OCI-LY3 (cell line): ENCODE measurements around the gene DCLK1.

ENCODE experiments used
- H2AFZ ChIP-seq: fragments of 200-600, 300-600 bp; shearing (Covaris generic); 2 replicates; pipeline ENCODE4 v1.6.0; 2014; ENCODE audit warnings: antibody characterized with exemption, low read depth, low read length
- H3K27ac ChIP-seq: fragments of 200-600, 300-600 bp; sonication (generic); 2 replicates; pipeline ENCODE4 v1.5.1; 2014; ENCODE audit warnings: mild to moderate bottlenecking, low read length, moderate library complexity, mixed read lengths
- H3K27me3 ChIP-seq: fragments of 200-600, 300-600 bp; sonication (generic); 2 replicates; pipeline ENCODE4 v1.6.1; 2014; ENCODE audit warnings: low read depth, low read length, mixed read lengths
- H3K36me3 ChIP-seq: fragments of 200-600, 300-600 bp; sonication (generic); replicated peaks from 2 replicates; pipeline ENCODE3; 2014; ENCODE audit warnings: low read depth, low read length, mixed read lengths
- H3K4me1 ChIP-seq: fragments of 300-600, 200-600 bp; sonication (generic); 2 replicates; pipeline ENCODE4 v1.6.1; 2014; ENCODE audit warnings: low read length, mixed read lengths
- H3K4me2 ChIP-seq: fragments of 200-600, 300-600 bp; sonication (generic); 2 replicates; pipeline ENCODE4 v1.6.1; 2014; ENCODE audit warnings: low read length, mixed read lengths
- H3K4me3 ChIP-seq: fragments of 300-600, 200-600 bp; sonication (generic); 2 replicates; pipeline ENCODE4 v1.5.1; 2014; ENCODE audit warnings: antibody characterized with exemption, mild to moderate bottlenecking, low read length, moderate library complexity
- H3K79me2 ChIP-seq: fragments of 300-600, 200-600 bp; shearing (Covaris generic); 2 replicates; pipeline ENCODE4 v1.6.1; 2014; ENCODE audit warnings: mild to moderate bottlenecking, low read length, mixed read lengths
- H3K9ac ChIP-seq: fragments of 300-600, 200-600 bp; shearing (Covaris generic); 2 replicates; pipeline ENCODE4 v1.6.0; 2014; ENCODE audit warnings: mild to moderate bottlenecking, low read length, moderate library complexity
- H3K9me3 ChIP-seq: fragments of 200-600, 300-600 bp; shearing (Covaris generic); 2 replicates; pipeline ENCODE4 v1.6.1; 2014; ENCODE audit warnings: low read length, mixed read lengths; ENCODE audit not compliant: insufficient read depth
- H4K20me1 ChIP-seq: fragments of 200-600, 300-600 bp; sonication (generic); 2 replicates; pipeline ENCODE4 v1.6.1; 2016; ENCODE audit warnings: low read length, mixed read lengths; ENCODE audit not compliant: insufficient read depth
- EZH2phosphoT487 ChIP-seq: fragments of 200-600 bp; shearing (Covaris generic); IDR thresholded peaks from 2 replicates; pipeline ENCODE4 v1.6.1; 2018; ENCODE audit warnings: antibody characterized with exemption, mixed run types, low read depth
- TF ChIP-seq, protein P1 (sequence below): fragments of 200-600, 300-600 bp; sonication (generic); IDR thresholded peaks from 2 replicates; pipeline ENCODE4 v1.5.1; 2014; ENCODE audit warnings: antibody characterized with exemption, low read length, low read depth

The DCLK1 gene

DNA sequence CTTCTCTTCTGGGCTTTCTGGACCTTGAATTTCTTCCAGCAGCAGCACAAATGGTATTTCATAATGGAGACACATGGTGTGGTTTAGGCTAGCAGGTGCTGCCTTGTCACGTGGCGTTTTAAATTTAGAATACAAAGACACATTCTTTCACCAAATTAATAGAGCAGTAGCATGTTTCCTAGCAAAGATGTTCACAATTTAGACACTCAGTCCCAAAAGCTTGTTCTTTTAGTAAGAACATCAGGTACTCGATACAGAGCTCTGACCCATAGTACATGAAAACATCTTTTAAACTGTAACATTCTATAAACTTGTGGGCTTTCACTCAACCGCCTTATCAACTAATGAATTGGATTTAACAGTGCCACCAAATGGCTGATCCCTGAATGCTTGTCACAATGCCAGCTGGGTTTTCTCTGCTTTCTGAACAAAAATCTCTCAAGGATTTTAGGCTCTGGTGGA, 290.1 kb downstream of the DCLK1 start:
- Histone ChIP-seq H4K20me1 (no peaks in the 10 kb centered on the region), H2AFZ (no peak overlapping the region), H3K9me3 (no peaks in the 10 kb centered on the region), H3K4me1 (no peaks in the 10 kb centered on the region), H3K9ac (no peak overlapping the region), H3K4me3 (no peak overlapping the region), H3K27ac (no peak overlapping the region), H3K36me3 (no peaks in the 10 kb centered on the region), H3K27me3 (peaks cover 22% of the 10 kb centered on the region), H3K79me2 (no peaks in the 10 kb centered on the region), H3K4me2 (no peak overlapping the region)
- TF ChIP-seq EZH2phosphoT487, result no peak
- TF ChIP-seq, protein P1, sequence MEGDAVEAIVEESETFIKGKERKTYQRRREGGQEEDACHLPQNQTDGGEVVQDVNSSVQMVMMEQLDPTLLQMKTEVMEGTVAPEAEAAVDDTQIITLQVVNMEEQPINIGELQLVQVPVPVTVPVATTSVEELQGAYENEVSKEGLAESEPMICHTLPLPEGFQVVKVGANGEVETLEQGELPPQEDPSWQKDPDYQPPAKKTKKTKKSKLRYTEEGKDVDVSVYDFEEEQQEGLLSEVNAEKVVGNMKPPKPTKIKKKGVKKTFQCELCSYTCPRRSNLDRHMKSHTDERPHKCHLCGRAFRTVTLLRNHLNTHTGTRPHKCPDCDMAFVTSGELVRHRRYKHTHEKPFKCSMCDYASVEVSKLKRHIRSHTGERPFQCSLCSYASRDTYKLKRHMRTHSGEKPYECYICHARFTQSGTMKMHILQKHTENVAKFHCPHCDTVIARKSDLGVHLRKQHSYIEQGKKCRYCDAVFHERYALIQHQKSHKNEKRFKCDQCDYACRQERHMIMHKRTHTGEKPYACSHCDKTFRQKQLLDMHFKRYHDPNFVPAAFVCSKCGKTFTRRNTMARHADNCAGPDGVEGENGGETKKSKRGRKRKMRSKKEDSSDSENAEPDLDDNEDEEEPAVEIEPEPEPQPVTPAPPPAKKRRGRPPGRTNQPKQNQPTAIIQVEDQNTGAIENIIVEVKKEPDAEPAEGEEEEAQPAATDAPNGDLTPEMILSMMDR, result no peak

DNA sequence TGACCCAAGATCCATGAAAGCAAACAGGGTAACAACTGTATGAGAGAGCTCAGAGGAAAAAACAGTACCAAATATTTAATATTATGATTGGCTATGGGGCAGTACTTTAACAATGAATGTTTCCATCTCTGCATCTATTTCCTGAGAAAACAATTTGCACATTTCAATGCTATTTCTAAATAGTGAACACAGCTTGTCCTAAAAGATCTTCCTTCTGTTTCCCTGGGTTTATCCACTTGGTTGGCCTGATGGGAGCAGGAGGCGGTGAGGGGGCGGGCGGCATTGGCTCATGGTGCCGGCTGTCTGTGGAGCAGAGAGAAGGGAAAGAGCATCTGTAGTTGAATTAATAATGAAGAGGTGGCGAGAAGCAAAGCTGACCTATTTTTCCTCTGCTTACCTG, 291.4 kb downstream of the DCLK1 start:
- H3K79me2 ChIP-seq, result no peaks in the 10 kb centered on the region
- no peaks in the 10 kb centered on the region for H3K4me1 ChIP-seq
- no peaks in the 10 kb centered on the region for H3K9me3 ChIP-seq
- no peak overlapping the region for H3K27ac ChIP-seq
- no peak overlapping the region for H3K9ac ChIP-seq
- H3K36me3 ChIP-seq, result no peaks in the 10 kb centered on the region
- no peak overlapping the region for H3K4me2 ChIP-seq
- no peaks in the 10 kb centered on the region for H4K20me1 ChIP-seq
- H3K4me3 ChIP-seq, result no peak overlapping the region
- TF ChIP-seq EZH2phosphoT487, result no peak
- TF ChIP-seq, protein P1, result no peak
- H2AFZ ChIP-seq, result no peak overlapping the region
- peaks cover 23% of the 10 kb centered on the region for H3K27me3 ChIP-seq

DNA sequence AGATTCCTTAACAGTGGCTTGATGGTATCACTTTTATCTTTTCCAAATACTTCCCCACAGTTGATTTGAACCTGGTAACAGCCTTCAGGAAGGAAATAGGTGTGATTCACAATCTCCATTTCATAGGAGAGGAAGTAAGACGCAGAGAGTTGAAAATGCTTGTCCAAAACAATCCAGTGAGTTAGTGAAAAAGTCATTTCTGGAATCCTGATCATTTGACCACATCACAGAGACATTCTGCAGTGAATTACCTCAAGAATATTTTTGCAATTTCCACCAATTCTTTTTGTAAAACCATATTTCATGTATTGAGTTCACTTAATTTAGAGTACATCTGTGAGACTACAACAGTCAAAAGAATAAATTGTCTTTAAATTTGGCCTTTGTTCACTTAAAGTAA, 292.8 kb downstream of the DCLK1 start:
- Histone ChIP-seq H3K4me1 (no peaks in the 10 kb centered on the region), H3K9me3 (no peaks in the 10 kb centered on the region), H2AFZ (no peak overlapping the region), H4K20me1 (no peaks in the 10 kb centered on the region), H3K4me2 (no peak overlapping the region), H3K27me3 (peaks cover 20% of the 10 kb centered on the region), H3K79me2 (no peaks in the 10 kb centered on the region), H3K4me3 (no peak overlapping the region), H3K9ac (no peak overlapping the region), H3K27ac (no peak overlapping the region), H3K36me3 (no peaks in the 10 kb centered on the region)
- TF ChIP-seq, protein P1, result no peak
- no peak for TF ChIP-seq EZH2phosphoT487

DNA sequence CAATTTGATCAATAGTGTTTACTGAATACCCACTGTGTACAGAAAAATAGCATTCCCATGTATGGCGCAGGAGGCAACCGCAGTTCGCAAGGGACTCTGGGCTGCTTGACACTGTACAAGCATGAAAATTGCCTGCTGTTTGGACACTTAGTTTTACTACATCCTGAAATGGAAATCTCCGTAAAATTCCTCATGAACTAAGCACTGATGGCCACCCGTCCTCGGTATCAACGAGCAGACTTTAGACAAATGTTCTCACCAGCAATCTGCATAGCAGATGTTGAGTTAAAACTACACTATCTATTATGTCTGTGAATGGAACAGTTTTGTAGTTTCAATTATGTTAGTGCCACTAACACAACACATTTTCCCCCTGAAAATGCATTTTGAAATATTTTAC, 294.7 kb downstream of the DCLK1 start:
- Histone ChIP-seq H3K36me3 (no peaks in the 10 kb centered on the region), H3K9me3 (no peaks in the 10 kb centered on the region), H2AFZ (no peak overlapping the region), H3K4me1 (no peaks in the 10 kb centered on the region), H3K79me2 (no peaks in the 10 kb centered on the region), H3K4me2 (no peak overlapping the region), H3K4me3 (no peak overlapping the region), H4K20me1 (no peaks in the 10 kb centered on the region), H3K27ac (no peak overlapping the region), H3K27me3 (peaks cover 22% of the 10 kb centered on the region), H3K9ac (no peak overlapping the region)
- TF ChIP-seq, protein P1, result no peak
- no peak for TF ChIP-seq EZH2phosphoT487
